AG04450 (cell line): ENCODE measurements around the gene HBA2. TPM values are rescaled to one million over a fixed set of nuclear protein-coding genes. Genes with fewer than 3 reads are reported as not detected.
"Not testable (repeated sequence)": the region's sequence is repeated elsewhere in the genome, so short reads cannot be mapped to it uniquely, and the experiment has no call there.

Experiments
- CTCF ChIA-PET: fragments of 300-600, 350-600 bp; formaldehyde crosslinking; extraction: SDS; loops from one replicate; lab custom pipeline; 2022; ENCODE audit warnings: antibody characterized with exemption, inconsistent platforms; lab: Charles Lee
- POLR2A ChIA-PET: fragments of 350-600 bp; formaldehyde crosslinking; extraction: SDS; loops from one replicate; lab custom pipeline; 2021; ENCODE audit warnings: antibody characterized with exemption, inconsistent platforms; lab: Yijun Ruan, JAX
- DNase-seq: peaks from one replicate; pipeline ENCODE4 v3.0.0-alpha.2; 2011; ENCODE audit warnings: low read depth, low spot score
- H3K27ac ChIP-seq: one replicate; pipeline ENCODE4 v1.5.1; 2012; ENCODE audit warnings: low read depth, low read length, control low read depth
- H3K27me3 ChIP-seq: one replicate; pipeline ENCODE4 v1.6.0; 2012; ENCODE audit warnings: low read length; ENCODE audit not compliant: control insufficient read depth, insufficient read depth
- H3K4me3 ChIP-seq: 2 replicates; pipeline ENCODE4 v1.5.1; 2011; ENCODE audit warnings: mild to moderate bottlenecking, low read depth, low read length, control low read depth
- H3K9me3 ChIP-seq: 2 replicates; pipeline ENCODE4 v1.5.1; 2012; ENCODE audit warnings: low read length; ENCODE audit not compliant: control insufficient read depth, insufficient read depth
- CTCF ChIP-seq: IDR thresholded peaks from 2 replicates; pipeline ENCODE4 v1.5.1; 2011; ENCODE audit warnings: low read depth, low read length, control low read depth, inconsistent platforms
- polyA plus RNA-seq: library from polyadenylated mRNA; depleted of rRNA; stranded (reverse); fragments of >200 nt; gene quantifications from 2 replicates; pipeline ENCODE4 v1.2.3, GENCODE V29; 2011

Gene HBA2
- polyA plus RNA-seq, 1 experiment, result not detected

- no peaks in the 10 kb centered on the region; the same call in 1 of the 2 replicates for H3K9me3 ChIP-seq
- H3K27me3 ChIP-seq, result no peaks in the 10 kb centered on the region
- no peak overlapping the region for H3K27ac ChIP-seq
- no peak for DNase-seq
- POLR2A ChIA-PET, result no interaction called here
- no peak for TF ChIP-seq CTCF
- no peak overlapping the region for H3K4me3 ChIP-seq
- CTCF ChIA-PET, result interaction anchor here (1.2 kb wide), 1 partner anchor 13 kb away, joined by 3 read pairs; no protein-coding TSS in a partner anchor
These were observed 21.8 kb downstream of the HBA2 start for GRCh38 chr16:194516-194915.

GRCh38 chr16:200388-200787 is 27.7 kb downstream of the HBA2 start:
- H3K9me3 ChIP-seq, result no peaks in the 10 kb centered on the region
- TF ChIP-seq CTCF, result no peak
- H3K27ac ChIP-seq, result no peak overlapping the region
- no peaks in the 10 kb centered on the region for H3K27me3 ChIP-seq
- no peak for DNase-seq
- H3K4me3 ChIP-seq, result no peak overlapping the region
- POLR2A ChIA-PET, result interaction anchor here (0.7 kb wide), 1 partner anchor 201 kb away, joined by 11 read pairs; no protein-coding TSS in a partner anchor
- CTCF ChIA-PET, result interaction anchor here (0.7 kb wide), 2 partner anchors 74 to 161 kb away, joined by 3 to 5 read pairs; no protein-coding TSS in a partner anchor

GRCh38 chr16:203246-203645 is 30.6 kb downstream of the HBA2 start:
- Histone ChIP-seq H3K4me3 (no peak overlapping the region), H3K27me3 (no peaks in the 10 kb centered on the region), H3K27ac (no peak overlapping the region), H3K9me3 (no peaks in the 10 kb centered on the region)
- no peak for DNase-seq
- ChIA-PET POLR2A (no interaction called here), CTCF (no interaction called here)
- no peak for TF ChIP-seq CTCF

GRCh38 chr16:204046-204445 is 31.4 kb downstream of the HBA2 start:
- H3K27me3 ChIP-seq, H3K4me3 ChIP-seq, DNase-seq, H3K27ac ChIP-seq, POLR2A ChIA-PET, H3K9me3 ChIP-seq, CTCF ChIA-PET: not testable (repeated sequence)

- not testable (repeated sequence) for H3K9me3 ChIP-seq, H3K27me3 ChIP-seq, H3K27ac ChIP-seq, H3K4me3 ChIP-seq, DNase-seq
- ChIA-PET POLR2A (interaction anchor here (1.1 kb wide), 1 partner anchor 26 kb away, joined by 4 read pairs; no protein-coding TSS in a partner anchor), CTCF (interaction anchor here (0.7 kb wide), 1 partner anchor 41 kb away, joined by 3 read pairs; no protein-coding TSS in a partner anchor)
These were observed 36.7 kb downstream of the HBA2 start for GRCh38 chr16:209359-209758.

GRCh38 chr16:211631-212180 is 39.0 kb downstream of the HBA2 start:
- H3K27me3 ChIP-seq, POLR2A ChIA-PET, H3K4me3 ChIP-seq, H3K27ac ChIP-seq, H3K9me3 ChIP-seq, DNase-seq, CTCF ChIA-PET: not testable (repeated sequence)
